OCI-LY7 (cell line): Measurements from ENCODE around the gene ZNF277.
A peak's percentile ranks its signal among the peaks of the same experiment; 100 is the strongest.

Source experiments
- EZH2phosphoT487 ChIP-seq: fragments of 200-600 bp; sonication (generic); IDR thresholded peaks from 2 replicates; pipeline ENCODE4 v1.6.1; 2018; ENCODE audit warnings: low read depth, borderline replicate concordance, mild to moderate bottlenecking, mixed run types, antibody characterized with exemption, low read length, moderate library complexity, mixed read lengths
- TF ChIP-seq, protein P1 (sequence below): fragments of 200-600 bp; sonication (generic); conservative IDR thresholded peaks from 2 replicates; pipeline ENCODE4 v1.5.1; 2014; ENCODE audit warnings: mild to moderate bottlenecking, antibody characterized with exemption, low read length, moderate library complexity, mixed read lengths

- TF ChIP-seq, protein P1, sequence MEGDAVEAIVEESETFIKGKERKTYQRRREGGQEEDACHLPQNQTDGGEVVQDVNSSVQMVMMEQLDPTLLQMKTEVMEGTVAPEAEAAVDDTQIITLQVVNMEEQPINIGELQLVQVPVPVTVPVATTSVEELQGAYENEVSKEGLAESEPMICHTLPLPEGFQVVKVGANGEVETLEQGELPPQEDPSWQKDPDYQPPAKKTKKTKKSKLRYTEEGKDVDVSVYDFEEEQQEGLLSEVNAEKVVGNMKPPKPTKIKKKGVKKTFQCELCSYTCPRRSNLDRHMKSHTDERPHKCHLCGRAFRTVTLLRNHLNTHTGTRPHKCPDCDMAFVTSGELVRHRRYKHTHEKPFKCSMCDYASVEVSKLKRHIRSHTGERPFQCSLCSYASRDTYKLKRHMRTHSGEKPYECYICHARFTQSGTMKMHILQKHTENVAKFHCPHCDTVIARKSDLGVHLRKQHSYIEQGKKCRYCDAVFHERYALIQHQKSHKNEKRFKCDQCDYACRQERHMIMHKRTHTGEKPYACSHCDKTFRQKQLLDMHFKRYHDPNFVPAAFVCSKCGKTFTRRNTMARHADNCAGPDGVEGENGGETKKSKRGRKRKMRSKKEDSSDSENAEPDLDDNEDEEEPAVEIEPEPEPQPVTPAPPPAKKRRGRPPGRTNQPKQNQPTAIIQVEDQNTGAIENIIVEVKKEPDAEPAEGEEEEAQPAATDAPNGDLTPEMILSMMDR: peak; percentile 62
- TF ChIP-seq EZH2phosphoT487: no peak
Measured at GRCh38 chr7:112383671-112384417, 177.3 kb downstream of the ZNF277 start.
